OCI-M2 (cell line): ENCODE results near the gene LRRC47.

Experiments
- DNase-seq: peaks from one replicate; lab custom pipeline; 2025; ENCODE audit not compliant: unreplicated experiment; lab: John Stamatoyannopoulos, UW

LRRC47 gene

DNA sequence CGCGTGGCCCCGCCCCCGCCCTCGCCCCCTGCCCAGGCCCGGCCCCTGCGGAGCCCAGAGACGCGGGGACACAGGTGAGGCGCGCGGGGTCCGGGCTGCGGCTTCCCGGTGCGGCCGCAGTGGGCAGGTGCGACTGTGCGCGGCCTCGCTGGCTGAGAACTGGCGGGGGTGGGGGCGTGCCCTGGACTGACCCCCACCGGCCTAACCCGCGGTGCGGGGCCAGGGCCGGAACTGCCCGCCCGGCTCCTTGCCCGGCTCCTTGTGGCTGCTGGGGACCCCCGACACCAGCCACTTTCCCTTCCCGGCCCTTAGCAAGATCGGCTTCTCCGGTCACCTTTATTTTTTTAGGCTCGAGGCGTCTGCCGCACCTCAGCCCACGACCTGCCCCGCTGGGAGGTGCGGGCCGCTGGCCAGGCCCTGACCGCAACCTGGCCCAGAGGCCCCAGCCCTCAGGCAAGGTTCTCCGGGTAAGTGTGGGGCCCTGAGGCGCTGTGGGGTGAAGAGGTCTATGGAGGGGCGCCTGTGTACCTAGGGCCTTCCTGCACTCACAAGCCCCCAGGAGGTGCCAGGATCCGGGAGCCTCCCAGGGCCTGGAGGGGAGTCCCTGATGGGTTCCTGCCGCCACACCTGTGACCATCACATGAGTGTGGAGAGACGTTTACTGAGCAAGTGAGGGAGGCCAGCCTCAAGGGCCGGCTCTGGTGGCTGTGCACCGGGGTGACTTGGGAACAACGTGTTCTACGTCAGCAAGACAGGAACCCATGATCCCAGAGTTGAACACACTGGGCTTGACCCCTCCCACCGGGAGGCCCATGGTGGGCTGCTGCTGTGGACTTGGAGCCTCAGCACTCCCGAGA is 23.4 kb downstream of the LRRC47 start, which contains the start of gene SMIM1:
TSS of gene SMIM1 (plus strand) at position 35 of the 857 bp plus-strand sequence. CDS start 2,625 bp downstream, outside the sequence.
- no peak for DNase-seq

DNA sequence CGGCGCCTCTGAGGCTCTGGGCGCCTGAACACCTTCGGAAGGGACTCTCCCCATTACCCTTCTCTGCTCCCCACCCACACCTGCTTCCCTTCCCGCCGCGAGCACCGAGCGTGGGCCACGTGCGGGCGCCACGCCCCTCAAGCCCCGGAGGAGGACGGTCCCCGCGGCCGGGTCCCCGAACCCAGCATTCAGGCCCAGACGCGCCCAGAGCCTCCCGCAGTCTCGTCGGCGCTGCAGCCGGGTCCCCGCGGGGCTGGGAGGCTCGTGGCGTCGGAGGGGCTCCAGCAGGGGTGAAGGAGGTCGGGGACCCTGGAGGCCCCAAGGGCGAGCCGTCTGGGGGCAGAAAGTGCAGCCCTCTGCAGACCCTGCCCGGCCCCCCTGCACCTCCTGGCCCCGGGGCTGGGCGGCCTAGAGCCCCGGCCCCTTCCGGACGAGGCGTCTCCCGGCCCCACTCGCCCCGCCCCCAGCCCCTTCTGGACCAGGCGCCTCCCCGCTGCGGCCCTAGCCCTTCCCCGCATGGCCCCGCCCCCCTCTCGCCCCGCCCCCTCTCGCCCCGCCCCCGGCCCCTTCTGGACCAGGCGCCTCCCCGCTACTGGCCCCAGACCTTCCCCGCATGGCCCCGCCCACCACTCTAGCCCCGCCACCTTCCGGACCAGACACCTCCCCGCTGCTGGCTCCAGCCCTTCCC is 24.1 kb downstream of the LRRC47 start:
- DNase-seq = no peak

DNA sequence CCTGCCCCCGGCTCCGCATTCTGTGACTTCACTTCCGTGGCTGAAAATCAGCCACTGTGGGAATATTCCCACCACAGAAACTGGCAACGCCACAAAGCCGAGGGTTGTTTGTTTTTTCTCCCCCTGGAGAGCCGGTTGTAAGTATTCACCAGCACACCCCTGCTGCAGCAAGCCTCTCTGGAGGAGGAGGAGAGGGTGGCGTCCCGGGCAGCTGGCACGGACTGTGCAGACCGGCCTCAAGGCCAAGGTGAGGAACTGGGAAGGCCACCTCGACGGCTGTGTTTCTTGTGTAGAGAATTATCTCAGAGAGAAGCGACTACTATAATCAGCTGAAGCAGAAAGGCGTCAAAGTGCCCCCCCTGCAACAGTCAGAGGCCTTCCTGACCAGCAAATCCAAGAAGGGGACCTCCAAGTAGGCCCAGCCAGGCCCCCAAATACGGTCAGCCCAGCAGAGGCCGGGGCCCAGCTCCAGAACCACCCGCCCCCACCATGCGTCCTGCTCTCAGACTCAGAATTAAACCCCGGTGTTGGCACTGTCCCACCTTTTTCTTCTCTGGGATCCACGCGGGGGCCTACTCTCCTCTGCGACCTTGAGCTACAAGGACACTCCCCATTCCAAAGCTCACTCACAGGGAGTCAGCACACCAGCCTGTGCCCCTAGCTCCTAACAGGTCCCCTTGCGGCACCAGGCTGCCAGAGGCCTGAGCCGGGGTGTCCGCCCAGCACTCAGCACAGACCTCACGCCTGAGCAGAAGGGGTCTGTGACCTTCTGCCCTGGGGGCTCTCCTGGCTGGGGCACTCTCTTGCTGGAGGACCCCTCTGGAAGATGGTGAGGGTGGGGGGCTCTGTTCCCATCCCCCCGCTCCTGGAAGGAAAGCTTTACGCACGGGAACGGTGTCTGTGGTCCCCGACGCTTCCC is 24.9 kb downstream of the LRRC47 start:
- DNase-seq = no peak

DNA sequence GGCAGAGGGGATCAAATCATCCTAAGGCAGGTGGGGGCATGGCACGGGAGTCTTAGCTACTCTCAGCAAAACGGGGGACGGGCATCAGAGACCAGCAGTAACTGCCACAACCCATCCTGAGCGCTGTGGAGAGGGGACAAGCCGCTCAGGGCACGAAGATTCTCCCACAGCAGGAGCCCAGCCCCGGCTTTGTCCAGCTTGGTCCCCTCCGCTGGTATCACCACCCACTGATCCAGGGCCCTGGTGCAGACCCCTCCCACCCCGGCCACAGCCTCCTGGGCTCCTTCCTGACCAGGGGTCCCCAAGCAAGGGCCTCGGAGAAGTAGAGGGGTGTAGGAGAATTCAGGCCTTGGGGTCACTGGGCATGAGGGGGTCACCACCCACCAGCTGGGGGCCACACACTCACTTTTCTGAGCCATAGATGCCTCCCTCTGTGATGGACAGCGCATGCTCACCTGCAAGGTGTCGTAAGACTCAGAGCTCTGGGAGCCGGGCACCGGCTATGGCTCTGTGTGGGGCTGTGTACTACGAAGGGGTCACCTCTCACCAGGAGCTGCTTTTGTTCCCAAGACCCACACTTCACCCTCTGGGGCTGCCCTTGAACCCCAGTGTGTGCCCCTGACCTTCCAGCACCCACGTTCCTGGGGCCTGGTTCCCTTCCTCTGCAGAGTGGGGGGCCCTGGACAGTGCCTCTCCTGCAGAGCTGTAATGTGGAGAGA is 26.1 kb downstream of the LRRC47 start:
- DNase-seq = no peak

DNA sequence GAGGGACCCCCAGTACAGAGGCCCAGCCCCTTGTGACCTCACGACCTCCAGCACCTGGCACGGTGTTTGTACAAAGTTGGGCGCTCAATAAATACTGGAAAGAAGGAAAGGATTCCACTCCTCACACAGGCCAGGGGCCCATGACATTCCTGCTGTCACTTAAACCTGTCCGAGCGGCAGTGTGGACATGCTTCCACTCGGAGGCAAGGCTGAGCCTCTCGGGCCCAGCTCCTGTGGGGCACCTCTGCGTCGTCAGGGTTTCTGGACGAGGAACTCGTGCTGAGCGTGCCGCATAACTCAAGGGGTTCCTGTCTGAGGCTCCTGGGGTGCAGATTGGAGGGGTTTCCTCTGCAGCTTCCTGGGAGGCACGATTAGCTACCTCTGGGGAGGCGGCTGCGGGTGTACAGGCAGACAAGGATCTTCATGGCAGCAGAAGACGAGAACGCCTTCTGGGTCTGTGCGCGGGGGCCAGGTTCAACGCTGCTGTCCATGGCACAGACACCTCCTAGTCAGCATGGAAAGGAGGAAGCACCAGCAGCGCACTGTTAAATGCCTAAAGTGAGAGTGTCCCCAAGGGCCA is 27.4 kb downstream of the LRRC47 start:
- DNase-seq = no peak

DNA sequence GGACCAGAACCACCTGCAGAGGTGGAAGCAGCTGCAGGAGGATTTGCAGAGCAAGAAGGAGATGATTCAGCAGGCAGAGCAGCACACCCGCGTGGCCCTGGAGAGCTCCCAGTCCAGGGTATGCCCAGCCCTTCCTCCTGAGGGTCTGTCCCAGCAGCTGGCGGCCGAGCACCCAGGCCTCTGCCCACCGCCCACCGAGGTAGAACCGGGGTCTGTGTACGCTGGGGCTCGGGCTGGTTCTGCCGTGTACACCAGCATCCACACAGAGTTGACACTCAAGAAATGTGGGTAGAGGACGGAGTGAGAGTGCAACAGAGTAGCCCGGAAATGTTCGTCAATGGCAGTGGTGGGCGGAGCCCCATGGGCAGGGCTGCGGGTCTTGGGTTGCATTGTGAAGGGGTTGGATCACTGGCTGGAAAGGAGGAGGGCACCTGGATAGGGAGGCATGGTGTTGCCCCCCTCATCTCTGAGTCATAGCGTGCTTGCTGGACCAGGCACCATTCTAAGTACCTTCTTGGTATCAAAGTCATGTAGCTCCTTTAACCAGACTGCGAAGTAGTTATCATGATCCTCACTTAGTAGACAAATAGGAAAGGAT is 28.9 kb downstream of the LRRC47 start:
- DNase-seq = no peak

DNA sequence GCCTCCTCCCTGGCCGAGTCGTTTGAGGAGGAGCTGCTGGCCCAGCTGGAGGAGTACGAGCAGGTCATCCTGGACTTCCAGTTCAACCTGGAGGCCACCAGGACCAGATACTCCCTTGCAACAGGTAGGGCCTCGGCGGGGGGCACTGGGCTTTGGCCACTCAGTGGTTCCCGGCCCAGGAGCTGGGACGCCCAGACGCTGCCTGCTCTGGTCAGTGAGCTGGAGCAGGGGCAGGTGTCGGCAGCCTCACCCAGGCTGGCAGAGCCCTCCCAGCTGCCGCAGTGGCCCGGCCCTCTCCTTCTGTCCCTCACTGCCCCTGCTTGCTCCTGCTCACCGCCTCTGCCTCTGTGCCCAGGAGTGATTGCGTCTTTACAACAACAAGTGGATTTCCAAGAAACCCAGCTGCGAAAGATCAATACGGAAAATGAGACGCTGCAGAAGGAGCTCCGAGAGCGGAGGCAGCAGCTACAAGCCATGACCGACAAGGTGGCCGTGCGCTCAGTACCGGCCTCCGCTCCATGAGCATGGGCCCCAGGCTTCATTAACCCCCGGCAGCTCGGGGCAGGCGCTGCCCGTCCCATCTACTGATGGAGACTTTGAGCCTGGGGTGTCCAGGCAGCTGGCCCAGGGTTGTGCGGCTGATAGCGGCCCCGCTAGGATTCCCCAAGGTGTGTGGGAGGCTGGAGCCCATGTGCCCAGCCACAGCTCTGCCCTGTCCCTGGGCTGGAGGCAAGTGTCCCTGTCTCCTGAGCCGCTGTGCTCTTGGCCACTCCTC is 32.8 kb downstream of the LRRC47 start:
- no peak for DNase-seq

DNA sequence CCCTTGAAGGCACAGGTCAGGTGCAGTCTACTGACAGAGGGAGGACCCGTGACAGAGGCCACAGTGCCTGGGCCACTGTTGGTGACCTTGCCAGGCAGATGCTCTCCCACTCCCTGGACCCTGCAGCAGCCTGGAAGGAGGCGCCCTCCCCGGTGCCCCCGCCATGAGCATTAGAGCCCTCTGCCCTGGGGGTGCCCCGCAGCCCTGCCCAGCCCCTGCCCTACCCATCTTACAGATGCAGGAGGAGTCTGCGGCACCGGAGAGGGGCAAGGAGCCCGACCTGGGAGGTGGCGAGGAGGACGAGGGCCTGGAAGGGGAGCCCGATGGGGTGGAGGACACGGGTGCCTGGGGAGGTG is 33.4 kb downstream of the LRRC47 start:
- no peak for DNase-seq

DNA sequence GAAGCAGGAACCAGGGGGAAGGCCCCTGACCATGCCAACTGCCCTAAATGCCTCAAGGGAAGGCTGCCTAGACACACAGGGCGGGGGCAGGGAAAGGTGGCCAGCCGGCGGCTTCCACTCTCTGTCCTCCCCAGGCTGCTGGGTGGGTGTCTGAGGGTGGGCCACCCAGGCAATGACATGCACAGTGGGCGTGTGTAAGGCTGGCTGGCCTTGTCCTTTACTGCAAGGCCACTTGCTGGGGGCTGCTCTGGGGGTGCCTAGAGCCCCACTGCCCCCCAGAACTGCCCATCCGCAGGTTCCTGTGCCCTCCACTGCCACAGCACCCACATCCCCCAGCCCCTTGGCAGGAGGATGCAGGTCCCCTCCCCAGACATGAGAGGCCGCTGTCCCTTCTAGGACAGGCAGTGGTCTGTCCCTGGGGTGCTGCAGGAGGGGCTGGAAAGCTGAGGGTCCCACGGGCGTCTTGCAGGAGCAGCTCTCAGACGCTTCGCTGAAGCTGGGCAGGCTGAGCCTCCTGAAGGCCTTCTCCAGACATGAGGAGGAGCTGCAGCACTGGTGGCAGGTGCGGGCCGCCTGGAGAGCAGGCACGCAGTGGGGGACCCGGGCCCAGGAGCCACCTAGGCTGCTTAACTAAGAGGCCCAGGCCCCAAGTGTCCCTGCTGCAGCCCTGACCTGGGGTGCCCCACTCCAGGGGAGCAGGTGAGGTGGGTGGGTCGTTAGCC is 34.0 kb downstream of the LRRC47 start:
- no peak for DNase-seq

DNA sequence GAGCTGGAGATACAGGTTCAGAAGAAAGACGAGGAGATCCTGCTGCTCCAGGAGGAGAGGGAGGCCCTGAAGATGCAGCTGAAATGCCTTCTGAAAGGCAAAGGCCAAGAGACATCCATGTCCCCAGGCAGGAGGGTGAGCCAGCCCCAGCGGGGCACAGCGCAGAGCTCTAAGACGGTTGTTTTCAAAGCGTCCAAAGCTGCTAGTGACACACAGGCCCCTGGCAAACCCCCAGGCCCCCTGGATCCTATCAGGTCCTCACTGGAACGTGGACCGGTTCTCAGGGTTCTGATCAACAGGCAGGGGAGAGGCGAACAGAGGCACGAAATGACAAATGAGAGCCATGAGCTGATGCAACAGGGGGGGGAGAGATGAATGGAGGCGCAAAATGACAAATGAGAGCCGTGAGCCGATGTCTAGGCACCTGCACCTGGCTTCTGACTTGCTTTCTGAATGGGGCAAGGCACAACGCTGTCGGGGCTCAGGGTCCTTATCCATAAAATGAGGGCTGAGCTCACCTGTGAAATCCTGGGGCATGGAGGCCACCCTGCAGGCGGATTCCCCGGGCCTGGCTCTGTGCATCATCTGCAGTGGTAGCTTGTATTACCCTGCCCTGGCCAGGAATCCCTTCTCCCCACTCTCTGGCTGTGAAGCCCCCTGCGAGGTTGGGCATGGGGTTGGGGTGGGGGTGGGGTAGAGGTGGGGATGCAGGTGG is 34.8 kb downstream of the LRRC47 start:
- no peak for DNase-seq

DNA sequence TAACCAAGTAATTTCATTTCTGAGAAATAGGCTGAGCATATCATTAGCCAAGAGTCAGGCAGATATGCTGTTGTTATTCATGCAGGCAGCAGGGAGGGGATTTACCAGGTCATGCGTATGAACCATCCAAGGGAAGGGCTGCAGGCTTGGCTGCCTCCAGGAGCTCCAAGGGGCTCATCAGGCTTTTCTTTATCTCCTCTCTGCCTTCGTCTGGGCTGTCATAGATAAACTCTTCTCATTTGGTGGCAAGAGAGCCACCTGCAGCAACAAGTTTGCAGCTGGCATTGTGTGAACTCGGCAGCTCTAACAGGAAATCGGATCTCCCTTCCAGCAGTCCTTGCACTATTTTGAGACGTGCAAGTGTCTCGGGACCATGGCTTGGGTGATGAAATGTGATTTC is 36.5 kb downstream of the LRRC47 start:
- DNase-seq = no peak

DNA sequence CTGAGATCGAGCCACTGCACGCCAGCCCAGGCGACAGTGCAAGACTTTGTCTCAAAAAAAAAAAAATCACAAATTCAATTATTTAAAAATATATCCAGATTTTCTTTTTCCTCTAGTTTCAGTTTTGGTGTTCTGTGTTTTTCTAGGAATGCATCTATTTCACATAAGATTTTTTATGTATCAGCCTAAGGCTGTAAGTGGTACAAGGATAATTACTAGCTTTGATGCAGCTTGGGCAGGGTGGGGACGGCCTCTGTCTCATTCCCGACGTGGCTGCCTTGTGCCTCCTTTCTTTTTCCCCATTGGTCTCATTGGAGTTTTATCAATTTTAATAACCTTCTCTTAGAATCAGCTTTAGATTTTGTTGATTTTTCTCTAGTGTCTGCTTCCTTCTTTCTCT is 37.1 kb downstream of the LRRC47 start:
- DNase-seq = no peak

DNA sequence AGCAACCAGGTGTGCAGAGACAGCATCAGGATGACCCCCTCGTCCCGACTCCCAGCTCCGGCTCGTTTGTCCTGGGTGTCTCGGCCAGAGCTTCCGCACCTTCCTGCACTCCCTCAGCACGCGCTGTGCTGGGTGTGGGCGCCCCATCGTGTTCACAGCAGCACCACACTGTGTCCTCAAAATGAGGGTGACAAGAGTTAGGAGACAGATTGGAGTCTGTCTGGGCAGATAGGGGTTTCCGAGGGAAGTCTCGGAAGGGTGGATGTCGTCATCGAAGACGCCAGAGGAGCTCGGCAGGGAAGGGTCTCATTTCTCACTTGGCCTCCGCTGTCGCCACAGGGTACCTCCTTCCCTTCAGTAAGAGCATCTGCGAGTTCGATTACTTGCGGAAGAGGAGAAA is 39.9 kb downstream of the LRRC47 start:
- DNase-seq = no peak

DNA sequence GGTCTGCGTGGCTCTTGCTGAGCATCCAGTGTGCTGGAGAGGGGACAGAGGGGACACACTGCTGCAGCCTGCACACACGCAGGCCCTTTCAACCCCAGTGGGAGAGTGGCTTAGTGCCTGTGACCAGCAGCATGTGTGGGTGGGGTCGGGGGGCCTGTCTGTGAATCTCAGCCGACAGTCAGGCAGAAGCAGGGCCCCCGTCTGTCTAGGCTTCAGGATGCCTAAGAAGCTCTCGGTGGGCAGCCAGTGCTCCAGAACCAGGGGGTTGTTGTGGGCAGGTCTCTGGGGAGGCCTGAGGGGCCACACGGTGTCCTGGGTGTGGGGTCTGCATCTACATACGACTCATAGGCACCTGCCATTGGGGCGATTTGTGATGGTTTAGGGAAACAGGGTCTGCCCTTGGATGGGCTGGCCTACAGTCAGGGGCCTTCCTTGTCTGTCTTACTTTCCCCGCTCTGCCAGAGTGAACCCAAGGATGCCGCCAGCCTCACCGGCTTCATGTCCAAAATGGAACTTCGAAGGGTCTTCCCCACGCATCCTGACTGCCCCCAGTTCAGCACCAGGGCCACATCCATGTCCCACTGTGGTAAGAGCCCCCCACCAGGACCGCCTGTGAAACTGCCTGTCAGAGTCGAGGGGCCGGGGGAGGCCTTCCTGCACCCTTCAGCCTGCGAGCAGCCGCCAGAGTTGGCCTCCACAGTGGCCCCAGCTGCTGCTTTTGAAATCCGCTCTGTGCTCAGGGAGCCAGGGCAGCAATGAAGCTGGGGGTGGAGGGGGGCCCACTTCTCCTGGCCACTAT is 42.4 kb downstream of the LRRC47 start:
- no peak for DNase-seq

DNA sequence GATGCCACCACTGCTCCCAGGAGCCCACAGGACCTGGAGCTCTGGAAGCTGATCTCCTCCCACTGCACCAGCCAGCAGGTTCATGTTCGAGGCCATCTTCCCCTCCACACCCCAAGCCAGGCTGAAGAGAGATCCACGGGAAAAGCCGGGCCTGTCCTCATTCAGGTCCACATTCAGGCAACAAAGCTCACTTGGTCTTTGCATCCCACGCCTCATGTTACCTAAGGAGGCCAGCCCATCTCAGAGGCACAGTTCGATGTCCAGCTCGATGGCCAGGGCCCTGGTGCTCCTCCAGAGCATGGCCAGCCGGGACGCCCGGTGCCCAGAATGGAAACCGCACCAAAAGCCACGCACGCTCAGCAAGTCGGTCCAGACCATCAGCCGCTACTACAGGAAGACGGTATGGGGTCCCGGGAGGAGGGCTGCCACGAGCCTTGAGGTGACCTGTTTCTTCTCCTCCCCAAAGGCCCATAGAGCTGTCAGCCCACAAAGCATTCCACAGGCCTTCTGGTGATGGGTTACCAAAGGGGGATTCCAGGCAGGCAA is 43.8 kb downstream of the LRRC47 start, which contains the start of gene CCDC27:
TSS of gene CCDC27 (plus strand) at position 51 of the 546 bp plus-strand sequence. CDS start at position 83, 32 bp downstream.
- DNase-seq = no peak

DNA sequence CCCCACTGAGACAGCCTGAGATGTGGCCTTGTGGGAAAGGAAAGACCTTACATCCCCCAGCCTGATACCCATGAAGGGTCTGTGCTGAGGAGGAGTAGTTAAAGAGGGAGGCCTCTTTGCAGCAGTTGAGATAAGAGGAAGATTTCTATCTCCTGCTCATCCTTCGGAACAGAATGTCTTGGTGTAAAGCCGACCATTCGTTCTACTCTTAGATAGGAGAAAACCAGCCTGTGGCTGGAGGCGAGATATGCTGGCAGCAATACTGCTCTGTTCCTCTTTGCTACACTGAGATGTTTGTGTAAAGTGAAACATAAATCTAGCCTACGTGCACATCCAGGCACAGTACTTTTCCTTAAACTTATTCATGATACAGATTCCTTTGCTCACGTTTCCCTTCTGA is 45.6 kb downstream of the LRRC47 start:
- peak; percentile 70 for DNase-seq

DNA sequence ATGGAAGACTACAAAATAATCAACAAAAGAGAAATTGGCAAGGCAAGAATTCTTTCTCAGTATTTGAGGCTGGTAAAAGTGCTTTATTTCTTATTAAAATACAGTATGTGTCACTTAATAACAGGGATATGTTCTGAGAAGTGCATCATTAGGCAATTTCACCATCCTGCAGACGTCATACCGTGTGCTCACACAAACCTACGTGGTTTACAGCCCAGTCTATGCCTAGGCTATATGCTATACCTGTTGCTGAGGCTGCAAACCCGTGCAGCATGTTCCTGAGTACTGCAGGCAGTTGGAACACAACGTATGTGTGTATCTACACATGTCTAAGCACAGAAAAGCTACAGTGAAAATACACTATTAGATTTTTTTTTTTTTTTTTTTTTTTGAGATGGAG is 46.8 kb downstream of the LRRC47 start:
- no peak for DNase-seq
